GM18520 (cell line): Measurements from ENCODE around the gene RIMS1.
A peak's percentile ranks its signal among the peaks of the same experiment; 100 is the strongest.

Experiments used
- ATAC-seq: cut with Tn5 transposase; IDR thresholded peaks from one replicate; pipeline ENCODE4 v1.9.1; 2021; ENCODE audit not compliant: unreplicated experiment

RIMS1 gene

GRCh38 chr6:72081871-72082270, 195.5 kb downstream of the RIMS1 start:
- no peak for ATAC-seq

GRCh38 chr6:72083976-72084375, 197.6 kb downstream of the RIMS1 start:
- no peak for ATAC-seq

- no peak for ATAC-seq
These were observed 198.7 kb downstream of the RIMS1 start for GRCh38 chr6:72084992-72085569.

- ATAC-seq = no peak
These were observed 208.2 kb downstream of the RIMS1 start for GRCh38 chr6:72094506-72094905.

GRCh38 chr6:72102561-72102960, 216.2 kb downstream of the RIMS1 start:
- no peak for ATAC-seq

GRCh38 chr6:72111611-72112010, 225.3 kb downstream of the RIMS1 start:
- ATAC-seq = no peak

GRCh38 chr6:72130327-72130726, 244.0 kb downstream of the RIMS1 start:
- ATAC-seq = no peak

GRCh38 chr6:72132427-72132826, 246.1 kb downstream of the RIMS1 start:
- no peak for ATAC-seq

GRCh38 chr6:72132851-72133250, 246.5 kb downstream of the RIMS1 start:
- no peak for ATAC-seq

- ATAC-seq = no peak
These were observed 247.0 kb downstream of the RIMS1 start for GRCh38 chr6:72133324-72133723.

GRCh38 chr6:72140795-72141194, 254.4 kb downstream of the RIMS1 start:
- ATAC-seq = no peak

- ATAC-seq = no peak
These were observed 263.4 kb downstream of the RIMS1 start for GRCh38 chr6:72149715-72150114.

- no peak for ATAC-seq
These were observed 265.4 kb downstream of the RIMS1 start for GRCh38 chr6:72151742-72152141.

GRCh38 chr6:72175916-72176315, 289.6 kb downstream of the RIMS1 start:
- ATAC-seq = no peak

- peak; percentile 61 for ATAC-seq
These were observed 296.2 kb downstream of the RIMS1 start for GRCh38 chr6:72182337-72183246.

GRCh38 chr6:72203983-72204382, 317.6 kb downstream of the RIMS1 start:
- ATAC-seq = no peak

GRCh38 chr6:72205500-72205899, 319.1 kb downstream of the RIMS1 start:
- ATAC-seq = no peak

- no peak for ATAC-seq
These were observed 320.3 kb downstream of the RIMS1 start for GRCh38 chr6:72206606-72207005.

GRCh38 chr6:72212686-72213085, 326.3 kb downstream of the RIMS1 start:
- ATAC-seq = peak; percentile 54

GRCh38 chr6:72213654-72214053, 327.3 kb downstream of the RIMS1 start:
- ATAC-seq = no peak

GRCh38 chr6:72216222-72217068, 330.1 kb downstream of the RIMS1 start:
- no peak for ATAC-seq

GRCh38 chr6:72217626-72218025, 331.3 kb downstream of the RIMS1 start:
- no peak for ATAC-seq
